B cell (primary cell): ENCODE results near the gene FBXO2. TPM values are rescaled to one million over a fixed set of nuclear protein-coding genes. Genes with fewer than 3 reads are reported as not detected.

Source experiments
- ATAC-seq: fragments of 200-7000 bp; cut with Tn5 transposase; one replicate; pipeline ENCODE4 v1.10.0; 2021; ENCODE audit warnings: low read depth, mild to moderate bottlenecking, moderate number of reproducible peaks, moderate library complexity
- CTCF ChIA-PET: fragments of 350-600 bp; sonication (Branson Sonifier 250); formaldehyde crosslinking; loops from one replicate; lab custom pipeline; 2021; ENCODE audit warnings: antibody characterized with exemption, inconsistent platforms; lab: Charles Lee
- POLR2A ChIA-PET: fragments of 350-600 bp; sonication (Branson Sonifier 250); formaldehyde crosslinking; loops from one replicate; lab custom pipeline; 2021; ENCODE audit warnings: antibody characterized with exemption; lab: Charles Lee
- DNase-seq: peaks from one replicate; pipeline ENCODE4 v3.0.0; 2013
- H2AFZ ChIP-seq: 2 replicates; pipeline ENCODE4 v1.6.1; 2012; ENCODE audit warnings: mild to moderate bottlenecking, low read depth, low read length; ENCODE audit not compliant: insufficient read depth, poor library complexity, severe bottlenecking
- H3K27ac ChIP-seq, 2 donors: 1 replicate in 1 of 2; 2 replicates in 1 of 2; pipeline ENCODE4 v1.5.1; 2012 to 2013; ENCODE audit warnings: low read length in 2 of 2, mild to moderate bottlenecking in 2 of 2, moderate library complexity in 1 of 2
- H3K27me3 ChIP-seq, 4 experiments: fragments of 200-600 bp in 1 of 4; sonication (generic) in 1 of 4; replicated peaks in 1 of 4; 1 replicate in 2 of 4; 2 replicates in 2 of 4; pipeline versions ENCODE4 v1.6.1 to v1.7.0; 2013 to 2016; ENCODE audit warnings: low read length in 3 of 4, mild to moderate bottlenecking in 2 of 4, mixed read lengths in 1 of 4, moderate library complexity in 1 of 4; ENCODE audit not compliant: insufficient read depth in 4 of 4, control insufficient read depth in 3 of 4; ENCODE audit errors: control extremely low read depth in 1 of 4
- H3K36me3 ChIP-seq, 2 experiments: replicated peaks in 1 of 2; 1 replicate in 1 of 2; 2 replicates in 1 of 2; pipeline versions ENCODE4 v1.6.1 to v1.7.1; 2013; ENCODE audit warnings: low read length in 1 of 2; ENCODE audit not compliant: insufficient read depth in 2 of 2, control insufficient read depth in 1 of 2; ENCODE audit errors: control extremely low read depth in 1 of 2, extremely low read depth in 1 of 2
- H3K4me1 ChIP-seq, 2 donors: fragments of 200-600 bp in 1 of 2; sonication (generic) in 1 of 2; 1 replicate in 1 of 2; 2 replicates in 1 of 2; pipeline versions ENCODE4 v1.5.1 to v1.6.1; 2013 to 2017; ENCODE audit warnings: low read length in 2 of 2; ENCODE audit not compliant: control insufficient read depth in 2 of 2, insufficient read depth in 2 of 2
- H3K4me2 ChIP-seq: replicated peaks from 2 replicates; pipeline ENCODE3; 2012; ENCODE audit warnings: mild to moderate bottlenecking, low read depth, low read length; ENCODE audit not compliant: poor library complexity, severe bottlenecking
- H3K4me3 ChIP-seq, 5 experiments: fragments of 200-600 bp in 1 of 5; sonication (generic) in 1 of 5; 1 replicate in 3 of 5; 2 replicates in 2 of 5; pipeline versions ENCODE4 v1.5.1 to v1.7.0; 2011 to 2016; ENCODE audit warnings: low read length in 4 of 5, mild to moderate bottlenecking in 4 of 5, low read depth in 2 of 5, control low read depth in 1 of 5, moderate library complexity in 1 of 5; ENCODE audit not compliant: insufficient read depth in 1 of 5; ENCODE audit errors: control extremely low read depth in 1 of 5, extremely low read depth in 1 of 5
- H3K79me2 ChIP-seq: fragments of 200-600 bp; sonication (generic); one replicate; pipeline ENCODE4 v1.6.0; 2016; ENCODE audit warnings: low read length; ENCODE audit not compliant: control insufficient read depth, insufficient read depth
- H3K9ac ChIP-seq: fragments of 200-600 bp; sonication (generic); 2 replicates; pipeline ENCODE4 v1.6.1; 2017; ENCODE audit warnings: mild to moderate bottlenecking, low read length, moderate library complexity
- H3K9me3 ChIP-seq, 3 donors: one replicate each; pipeline versions ENCODE4 v1.6.1 to v1.7.1; 2013; ENCODE audit warnings: low read length in 2 of 3; ENCODE audit not compliant: control insufficient read depth in 2 of 3, insufficient read depth in 1 of 3; ENCODE audit errors: control extremely low read depth in 1 of 3
- H4K20me1 ChIP-seq: 2 replicates; pipeline ENCODE4 v1.6.0; 2012; ENCODE audit warnings: mild to moderate bottlenecking, low read length; ENCODE audit not compliant: insufficient read depth, control insufficient read depth, poor library complexity, severe bottlenecking
- H3K27ac Mint-ChIP-seq: one replicate; pipeline ENCODE4 v1.8.0; 2021; ENCODE audit warnings: mixed read lengths
- H3K27me3 Mint-ChIP-seq: one replicate; pipeline ENCODE4 v1.8.0; 2021; ENCODE audit warnings: mixed read lengths
- H3K4me1 Mint-ChIP-seq: one replicate; pipeline ENCODE4 v1.8.0; 2021; ENCODE audit warnings: mixed read lengths
- H3K4me3 Mint-ChIP-seq: one replicate; pipeline ENCODE4 v1.8.0; 2021; ENCODE audit warnings: mixed read lengths
- H3K9me3 Mint-ChIP-seq: one replicate; pipeline ENCODE4 v1.8.0; 2022; ENCODE audit warnings: mixed read lengths; ENCODE audit not compliant: insufficient read depth
- EZH2 ChIP-seq: IDR thresholded peaks from 2 replicates; pipeline ENCODE4 v1.6.1; 2012; ENCODE audit warnings: borderline replicate concordance, low read depth, mild to moderate bottlenecking, moderate library complexity, low read length; ENCODE audit not compliant: insufficient read depth, poor library complexity, severe bottlenecking
- WGBS: methylation state at CpG from one replicate; pipeline ENCODE4 v1.1.5; 2013; ENCODE audit warnings: missing lambda C conversion rate; ENCODE audit not compliant: insufficient coverage; 5-methylcytosine and 5-hydroxymethylcytosine counted together
- intact Hi-C: fragments of 100-400 bp; cut with micrococcal nuclease; formaldehyde crosslinking; loops from one replicate; pipeline ENCODE4 v1.10.0; 2022
- polyA plus RNA-seq: library from polyadenylated mRNA; depleted of rRNA; stranded (reverse); fragments of >200 nt; gene quantifications from 2 replicates; pipeline ENCODE4 v1.2.3, GENCODE V29; 2012
- total RNA-seq, 2 donors: library from RNA; stranded (reverse); fragments of 120-200 nt in 1 of 2; gene quantifications; 1 replicate in 1 of 2; 2 replicates in 1 of 2; pipeline versions ENCODE4 v1.2.3 to v1.2.4, GENCODE V29; 2013 to 2022
- TF ChIP-seq, protein P1 (sequence below): fragments of 200-600 bp; IDR thresholded peaks from one replicate; pipeline ENCODE4 v1.8.0; 2022; ENCODE audit warnings: antibody characterized with exemption, mild to moderate bottlenecking

FBXO2 gene
- total and polyA plus RNA-seq, 2 donors (not counting 1 experiment from before 2014, with no cell fraction given) = 9.6 TPM

DNA sequence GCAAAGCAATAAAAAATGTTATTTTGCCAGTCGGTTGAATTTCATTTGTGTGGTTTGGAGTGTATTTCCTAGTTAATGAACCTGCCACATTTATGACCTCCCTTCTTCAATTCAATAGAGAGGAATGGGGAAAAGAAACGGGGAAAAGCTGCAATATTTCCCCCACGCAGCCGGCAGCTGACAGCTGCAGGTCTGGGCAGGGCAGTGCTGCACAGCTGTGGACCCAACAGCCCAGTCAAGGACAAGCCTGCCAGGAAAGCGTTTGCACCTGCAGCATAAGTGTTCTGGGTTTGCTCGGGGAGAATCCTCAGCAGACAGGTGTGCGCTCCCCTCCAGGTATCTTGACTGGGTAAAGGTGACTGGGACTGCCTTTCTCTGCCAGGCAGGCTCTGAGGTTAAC, 53.4 kb downstream of the FBXO2 start:
- Mint-ChIP-seq H3K27ac (no peak overlapping the region), H3K4me3 (no peak overlapping the region), H3K27me3 (peaks cover 30% of the 10 kb centered on the region), H3K9me3 (no peaks in the 10 kb centered on the region), H3K4me1 (no peaks in the 10 kb centered on the region)
- POLR2A ChIA-PET = no interaction called here
- H4K20me1 ChIP-seq = no peaks in the 10 kb centered on the region
- peaks cover 0 to 14% (median 0%) of the 10 kb centered on the region in 4 experiments for H3K27me3 ChIP-seq
- no peaks in the 10 kb centered on the region for H3K36me3 ChIP-seq
- no peak for DNase-seq
- H3K4me3 ChIP-seq = no peak overlapping the region
- H2AFZ ChIP-seq = no peak overlapping the region
- no peak overlapping the region for H3K27ac ChIP-seq
- intact Hi-C loops = no loop called here
- no peak overlapping the region for H3K9ac ChIP-seq
- H3K4me1 ChIP-seq = no peaks in the 10 kb centered on the region
- no peak overlapping the region for H3K4me2 ChIP-seq
- no peaks in the 10 kb centered on the region for H3K79me2 ChIP-seq
- TF ChIP-seq, protein P1, sequence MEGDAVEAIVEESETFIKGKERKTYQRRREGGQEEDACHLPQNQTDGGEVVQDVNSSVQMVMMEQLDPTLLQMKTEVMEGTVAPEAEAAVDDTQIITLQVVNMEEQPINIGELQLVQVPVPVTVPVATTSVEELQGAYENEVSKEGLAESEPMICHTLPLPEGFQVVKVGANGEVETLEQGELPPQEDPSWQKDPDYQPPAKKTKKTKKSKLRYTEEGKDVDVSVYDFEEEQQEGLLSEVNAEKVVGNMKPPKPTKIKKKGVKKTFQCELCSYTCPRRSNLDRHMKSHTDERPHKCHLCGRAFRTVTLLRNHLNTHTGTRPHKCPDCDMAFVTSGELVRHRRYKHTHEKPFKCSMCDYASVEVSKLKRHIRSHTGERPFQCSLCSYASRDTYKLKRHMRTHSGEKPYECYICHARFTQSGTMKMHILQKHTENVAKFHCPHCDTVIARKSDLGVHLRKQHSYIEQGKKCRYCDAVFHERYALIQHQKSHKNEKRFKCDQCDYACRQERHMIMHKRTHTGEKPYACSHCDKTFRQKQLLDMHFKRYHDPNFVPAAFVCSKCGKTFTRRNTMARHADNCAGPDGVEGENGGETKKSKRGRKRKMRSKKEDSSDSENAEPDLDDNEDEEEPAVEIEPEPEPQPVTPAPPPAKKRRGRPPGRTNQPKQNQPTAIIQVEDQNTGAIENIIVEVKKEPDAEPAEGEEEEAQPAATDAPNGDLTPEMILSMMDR = no peak
- no peak for TF ChIP-seq EZH2
- CTCF ChIA-PET = no interaction called here
- WGBS = 69% methylated on average over 6 of the region's 7 CpGs
- H3K9me3 ChIP-seq = no peaks in the 10 kb centered on the region
- no peak for ATAC-seq

DNA sequence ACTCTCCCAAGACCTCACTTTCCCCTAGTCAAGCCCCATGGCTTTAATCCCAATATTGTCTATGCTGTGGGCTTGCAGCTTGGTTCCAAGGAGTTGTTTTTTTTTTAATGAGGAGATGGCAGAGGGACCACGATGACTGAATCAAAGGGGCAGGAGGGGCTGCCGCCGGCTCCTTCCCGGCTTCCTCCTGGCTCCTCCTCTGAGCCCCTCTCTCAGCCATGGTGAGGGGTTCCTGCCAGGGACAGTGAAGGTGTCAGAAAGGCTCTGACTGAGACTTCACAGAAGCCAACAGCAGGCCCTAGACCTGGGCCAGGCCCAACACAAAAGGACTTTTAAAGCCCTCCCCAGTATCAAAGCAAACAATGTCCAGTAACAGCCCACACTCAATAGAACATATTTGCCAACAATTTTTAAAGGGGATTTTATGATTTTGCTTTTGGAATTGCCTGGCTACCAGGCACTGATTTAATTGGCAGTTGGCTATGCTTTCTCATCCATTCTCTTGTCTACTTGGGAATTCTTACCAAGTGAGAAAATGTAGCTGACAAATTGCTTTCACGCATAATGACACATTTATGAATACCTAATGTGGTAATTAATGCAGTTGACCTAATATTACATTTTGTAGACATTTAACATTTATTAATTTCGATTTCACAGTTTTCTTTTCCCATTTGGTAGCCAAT, 54.2 kb downstream of the FBXO2 start:
- ATAC-seq (no peak), DNase-seq (no peak)
- Histone ChIP-seq H3K79me2 (no peaks in the 10 kb centered on the region), H3K36me3 (no peaks in the 10 kb centered on the region), H3K4me3 (no peak overlapping the region), H3K4me2 (no peak overlapping the region), H4K20me1 (no peaks in the 10 kb centered on the region), H3K4me1 (no peaks in the 10 kb centered on the region), H3K9me3 (no peaks in the 10 kb centered on the region), H3K27ac (no peak overlapping the region), H3K9ac (no peak overlapping the region), H3K27me3 (peaks cover 0 to 17% (median 0%) of the 10 kb centered on the region in 4 experiments), H2AFZ (no peak overlapping the region)
- CTCF ChIA-PET = no interaction called here
- TF ChIP-seq EZH2 = no peak
- TF ChIP-seq, protein P1 = no peak
- WGBS = 40% methylated on average over 2 of the region's 6 CpGs
- Mint-ChIP-seq H3K27ac (no peak overlapping the region), H3K4me3 (no peak overlapping the region), H3K27me3 (peaks cover 31% of the 10 kb centered on the region), H3K4me1 (no peaks in the 10 kb centered on the region), H3K9me3 (no peaks in the 10 kb centered on the region)
- POLR2A ChIA-PET = no interaction called here
- intact Hi-C loops = no loop called here
